Activated CD4-positive, alpha-beta T cell treated with anti-CD3 and anti-CD28 coated beads for 24 hours (primary cell): ENCODE results near the gene PLCXD1.
"Not testable (repeated sequence)": the region's sequence is repeated elsewhere in the genome, so short reads cannot be mapped to it uniquely, and the experiment has no call there.

Source experiments
- DNase-seq, 2 donors: peaks; one replicate each; pipeline ENCODE4 v3.0.0-alpha.2; 2020; ENCODE audit warnings: low read depth in 2 of 2

PLCXD1 gene

GRCh38 chrX:316351-317325, 35.5 kb downstream of the PLCXD1 start:
- no peak for DNase-seq

DNA sequence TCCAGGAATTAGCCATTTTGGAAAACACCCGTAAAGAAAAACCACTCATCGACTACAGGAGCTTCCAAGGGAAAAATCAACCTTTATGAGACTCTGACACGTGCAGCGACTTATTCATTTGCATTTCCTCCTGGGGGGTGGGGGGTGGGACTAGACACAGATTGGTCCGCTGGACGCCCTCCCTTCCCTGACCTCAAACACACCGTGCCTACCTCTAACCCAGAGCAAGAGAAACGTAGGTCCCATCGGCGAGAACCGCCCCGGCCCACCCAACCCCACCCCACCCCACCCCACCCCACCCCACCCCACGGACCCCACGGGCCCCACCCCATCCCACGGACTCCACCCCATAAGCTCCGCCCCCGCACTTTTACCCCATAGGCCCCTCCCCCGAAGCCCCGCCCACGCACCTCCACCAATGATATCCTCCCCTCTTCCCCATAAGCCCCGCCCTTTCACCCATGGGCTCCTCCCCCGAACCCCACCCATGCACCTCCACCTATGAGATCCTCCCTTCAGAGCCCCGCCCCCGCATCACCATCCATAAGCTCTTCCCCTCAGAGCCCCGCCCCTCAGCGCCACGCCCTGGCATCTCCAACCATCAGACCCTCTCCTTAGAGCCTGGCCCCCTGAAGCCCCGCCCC, 36.4 kb downstream of the PLCXD1 start:
- no peak for DNase-seq

GRCh38 chrX:318068-318738, 37.0 kb downstream of the PLCXD1 start:
- DNase-seq: peak; percentile 95 to 98

DNA sequence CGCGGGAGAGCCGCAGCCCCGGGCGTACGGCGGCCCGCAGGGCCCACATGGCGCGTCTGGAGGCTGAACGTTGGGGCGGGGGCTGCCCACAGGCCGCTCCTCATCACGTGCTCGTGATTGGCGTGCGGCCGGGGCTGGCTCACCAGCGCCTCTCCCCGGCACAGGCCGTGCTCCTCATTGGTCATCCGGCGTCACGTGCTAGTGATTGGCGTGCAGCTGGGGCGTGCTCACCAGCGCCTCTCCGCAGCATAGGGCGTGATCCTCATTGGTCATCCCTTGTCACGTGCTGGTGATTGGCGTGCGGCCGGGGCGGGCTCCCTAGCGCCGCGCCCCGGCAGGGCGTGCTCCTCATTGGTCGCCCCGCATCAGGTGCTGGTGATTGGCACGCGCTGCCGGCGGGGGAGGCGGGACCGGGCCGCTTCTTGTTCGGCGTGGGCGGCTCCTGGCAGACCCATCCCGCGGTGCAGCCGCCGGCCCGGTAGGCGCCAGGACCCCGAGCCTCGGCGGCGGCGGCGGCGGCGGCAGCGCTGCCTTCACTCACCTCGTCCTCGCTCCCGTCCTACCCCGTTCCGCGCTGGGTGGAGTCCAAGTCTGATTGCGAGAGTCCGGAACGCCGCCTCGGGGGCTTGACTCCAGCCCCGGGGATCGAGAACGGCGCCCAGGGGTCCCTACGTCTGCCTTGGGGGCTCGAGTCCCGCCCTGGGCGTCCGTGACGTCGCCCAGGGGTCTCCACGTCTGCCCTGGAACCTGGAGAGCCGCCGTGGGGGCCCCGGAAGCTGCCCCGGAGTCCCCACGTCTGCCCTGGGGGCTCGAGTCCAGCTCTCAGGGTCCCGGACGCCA, 37.8 kb downstream of the PLCXD1 start, which contains the start of gene GTPBP6:
TSS of gene GTPBP6 (minus strand) at position 58 of the 840 bp plus-strand sequence. CDS start at position 49, 9 bp downstream.
- peak; percentile 95 to 96 for DNase-seq

DNA sequence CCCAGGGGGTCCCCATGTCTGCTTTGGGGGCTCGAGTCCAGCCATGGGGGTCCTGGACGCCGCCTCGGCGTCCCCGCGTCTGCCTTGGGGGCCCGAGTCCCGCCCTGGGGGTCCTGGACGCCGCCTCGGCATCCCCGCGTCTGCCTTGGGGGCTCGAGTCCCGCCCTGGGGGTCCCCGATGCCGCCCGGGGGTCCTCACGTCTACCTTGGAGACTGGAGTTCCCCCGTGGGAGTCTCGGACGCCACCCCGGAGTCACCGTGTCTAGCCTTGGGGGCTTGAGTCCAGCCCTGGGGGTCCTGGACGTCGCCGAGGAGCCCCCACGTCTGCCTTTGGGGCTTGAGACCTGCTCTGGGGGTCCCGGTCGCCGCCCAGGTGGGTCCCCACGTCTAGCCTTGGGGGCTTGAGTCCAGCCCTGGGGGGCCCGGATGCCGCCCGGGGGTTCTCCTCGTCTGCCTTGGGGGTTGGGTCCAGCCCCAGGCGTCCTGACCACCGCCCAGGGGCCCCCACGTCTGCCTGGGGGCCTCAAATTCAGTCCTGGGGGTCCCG, 38.5 kb downstream of the PLCXD1 start:
- DNase-seq: no peak

GRCh38 chrX:320126-320783, 39.1 kb downstream of the PLCXD1 start:
- no peak for DNase-seq

DNA sequence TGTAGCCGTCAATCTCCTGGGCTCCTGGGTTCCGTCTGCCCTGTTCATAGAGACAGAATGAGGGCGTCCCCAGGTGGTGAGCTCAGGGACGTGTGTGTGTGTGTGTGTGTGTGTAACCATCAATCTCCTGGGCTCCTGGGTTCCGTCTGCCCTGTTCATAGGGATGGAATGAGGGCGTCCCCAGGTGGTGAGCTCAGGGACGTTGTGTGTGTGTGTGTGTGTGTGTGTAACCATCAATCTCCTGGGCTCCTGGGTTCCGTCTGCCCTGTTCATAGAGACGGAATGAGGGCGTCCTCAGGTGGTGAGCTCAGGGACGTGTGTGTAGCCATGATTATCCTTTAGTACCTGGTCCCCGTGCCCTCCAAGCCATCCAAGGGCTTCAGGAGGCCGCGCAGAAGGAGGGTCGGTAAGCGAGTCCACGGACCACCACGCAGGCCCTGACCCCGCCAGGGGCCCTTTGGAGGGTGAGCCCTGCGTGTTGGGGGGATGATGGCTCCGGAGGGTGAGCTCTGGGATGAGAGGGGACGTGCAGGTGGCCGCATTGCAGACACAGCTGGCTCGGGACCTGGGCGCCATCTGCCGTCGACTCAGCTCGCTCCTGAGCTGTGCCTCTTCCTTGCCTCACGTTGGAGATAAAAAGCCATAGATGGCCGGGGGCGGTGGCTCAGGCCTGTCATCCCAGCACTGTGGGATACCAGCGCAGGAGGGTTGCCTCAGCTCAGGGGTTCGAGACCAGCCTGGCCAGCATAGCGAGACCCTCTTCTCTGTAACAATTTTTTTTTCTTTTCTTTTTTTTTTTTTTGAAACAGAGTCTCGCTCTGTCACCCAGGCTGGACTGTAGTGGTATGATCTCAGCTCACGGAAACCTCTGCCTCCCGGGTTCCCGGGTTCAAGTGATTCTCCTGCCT, 42.8 kb downstream of the PLCXD1 start:
- DNase-seq: no peak

- DNase-seq: not testable (repeated sequence)
These were observed 43.5 kb downstream of the PLCXD1 start for GRCh38 chrX:324664-325063.

DNA sequence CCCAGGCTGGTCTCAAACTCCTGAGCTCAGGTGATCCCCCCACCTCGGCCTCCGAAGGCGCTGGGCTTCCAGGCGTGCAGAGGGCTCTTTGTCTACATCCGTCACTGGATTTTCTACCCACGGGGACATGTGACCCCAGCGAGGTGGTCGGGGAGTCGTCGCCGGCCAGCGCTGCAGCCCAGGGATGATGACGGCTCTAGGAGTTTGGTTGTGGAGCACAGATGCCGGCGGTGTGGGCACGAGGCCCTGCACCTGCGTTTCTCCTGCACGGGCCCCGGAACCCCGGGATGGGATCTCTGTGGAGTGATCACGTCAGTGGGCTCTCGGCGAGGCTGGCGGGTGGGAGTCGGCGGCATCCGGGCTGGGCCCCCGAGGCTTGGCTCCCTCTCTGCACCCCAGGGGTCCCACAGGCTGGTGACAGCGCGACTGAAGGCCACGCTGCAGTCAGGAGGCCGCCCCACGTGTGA, 46.5 kb downstream of the PLCXD1 start:
- DNase-seq: no peak

GRCh38 chrX:329291-329910, 48.2 kb downstream of the PLCXD1 start:
- no peak for DNase-seq

DNA sequence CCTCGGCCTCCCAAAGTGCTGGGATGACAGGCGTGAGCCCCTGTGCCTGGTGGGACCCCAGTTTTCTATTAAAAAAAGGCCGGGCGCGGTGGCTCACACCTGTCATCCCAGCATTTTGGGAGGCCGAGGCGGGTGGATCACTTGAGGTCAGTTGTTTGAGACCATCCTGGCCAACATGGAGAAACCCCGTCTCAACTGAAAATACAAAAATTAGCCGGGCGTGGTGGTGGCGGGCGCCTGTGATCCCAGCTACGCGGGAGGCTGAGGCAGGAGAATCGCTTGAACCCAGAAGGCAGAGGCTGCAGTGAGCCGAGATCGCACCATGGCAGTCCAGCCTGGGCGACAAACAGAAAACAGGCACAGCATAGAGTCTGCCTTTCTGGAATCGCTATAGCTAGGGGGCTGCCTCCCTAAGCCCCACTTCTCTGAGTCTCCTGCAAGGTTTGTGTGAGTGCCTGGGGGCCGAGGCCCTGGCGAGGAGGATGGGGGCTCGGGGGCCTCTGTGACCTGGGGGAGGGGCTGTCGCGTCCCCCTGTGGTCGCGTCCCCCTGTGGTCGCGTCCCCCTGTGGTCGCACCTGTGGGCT, 49.1 kb downstream of the PLCXD1 start:
- not testable (repeated sequence) for DNase-seq

- no peak for DNase-seq
These were observed 49.6 kb downstream of the PLCXD1 start for GRCh38 chrX:330726-331150.

DNA sequence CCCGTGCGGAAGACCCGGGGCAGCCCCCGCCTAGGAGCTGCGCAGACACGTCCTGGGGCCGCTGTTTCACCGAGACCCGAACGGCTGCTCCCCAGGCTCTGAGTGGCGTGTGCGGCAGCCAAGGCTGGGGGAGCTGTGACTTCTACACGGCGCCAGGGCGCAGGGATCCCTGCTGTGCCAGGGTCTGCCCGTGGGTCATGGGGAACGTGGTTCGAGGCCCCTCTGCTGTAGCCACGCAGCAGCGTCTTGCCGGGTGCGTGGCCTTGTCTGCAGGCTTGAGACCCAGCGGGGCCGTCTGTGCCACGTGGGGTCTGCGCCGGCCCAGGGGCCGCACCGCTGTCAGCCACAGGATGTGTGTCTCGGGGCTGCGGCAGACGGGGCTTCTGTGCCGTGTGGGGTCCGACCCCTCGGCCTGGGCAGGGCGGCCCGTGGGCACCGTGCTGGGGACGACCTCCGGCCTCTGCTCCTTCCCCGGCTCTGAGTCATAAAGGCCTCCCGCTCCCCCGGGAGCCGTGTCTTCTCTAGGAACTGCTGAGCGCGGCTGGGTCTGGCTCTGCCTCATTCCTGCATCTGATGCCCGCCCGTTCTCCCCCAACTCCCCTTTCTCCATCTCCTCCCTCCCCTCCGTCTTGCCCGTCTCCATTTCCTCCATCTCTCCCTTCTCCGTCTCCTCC, 50.1 kb downstream of the PLCXD1 start:
- no peak for DNase-seq

DNA sequence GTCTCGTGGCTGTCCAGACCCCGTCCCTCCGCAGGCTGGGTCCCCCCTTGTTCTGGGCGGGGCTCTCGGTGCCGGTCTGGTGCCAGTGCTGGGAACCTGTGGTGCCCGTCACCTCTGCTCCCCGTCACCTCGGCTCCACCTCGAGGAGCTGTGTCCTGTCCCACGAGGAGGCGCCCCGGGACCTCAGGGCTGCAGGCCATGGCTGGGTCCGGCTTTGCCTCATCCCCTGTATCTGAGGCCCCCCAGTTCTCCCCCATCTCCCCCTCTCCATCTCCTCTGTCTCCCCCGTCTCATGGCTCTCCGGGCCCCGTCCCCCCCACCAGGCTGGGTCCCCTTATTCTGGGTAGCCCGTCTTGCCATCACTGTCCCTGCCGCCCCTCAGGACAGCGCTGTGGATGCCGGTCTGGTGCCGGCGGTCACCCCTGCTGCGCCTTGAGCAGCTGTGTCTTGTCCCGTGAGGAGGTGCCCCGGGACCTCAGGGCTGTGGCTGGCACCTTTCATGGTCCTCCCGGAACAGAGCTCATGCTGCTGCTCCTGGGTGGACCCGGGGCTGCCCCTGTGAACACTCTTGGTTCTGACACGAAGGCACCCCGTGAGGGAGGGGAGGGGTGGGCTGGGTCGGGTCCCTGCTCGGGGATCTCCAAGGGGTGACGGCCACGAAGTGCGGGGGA, 50.8 kb downstream of the PLCXD1 start:
- DNase-seq: no peak

GRCh38 chrX:332496-332860, 51.3 kb downstream of the PLCXD1 start:
- no peak for DNase-seq

DNA sequence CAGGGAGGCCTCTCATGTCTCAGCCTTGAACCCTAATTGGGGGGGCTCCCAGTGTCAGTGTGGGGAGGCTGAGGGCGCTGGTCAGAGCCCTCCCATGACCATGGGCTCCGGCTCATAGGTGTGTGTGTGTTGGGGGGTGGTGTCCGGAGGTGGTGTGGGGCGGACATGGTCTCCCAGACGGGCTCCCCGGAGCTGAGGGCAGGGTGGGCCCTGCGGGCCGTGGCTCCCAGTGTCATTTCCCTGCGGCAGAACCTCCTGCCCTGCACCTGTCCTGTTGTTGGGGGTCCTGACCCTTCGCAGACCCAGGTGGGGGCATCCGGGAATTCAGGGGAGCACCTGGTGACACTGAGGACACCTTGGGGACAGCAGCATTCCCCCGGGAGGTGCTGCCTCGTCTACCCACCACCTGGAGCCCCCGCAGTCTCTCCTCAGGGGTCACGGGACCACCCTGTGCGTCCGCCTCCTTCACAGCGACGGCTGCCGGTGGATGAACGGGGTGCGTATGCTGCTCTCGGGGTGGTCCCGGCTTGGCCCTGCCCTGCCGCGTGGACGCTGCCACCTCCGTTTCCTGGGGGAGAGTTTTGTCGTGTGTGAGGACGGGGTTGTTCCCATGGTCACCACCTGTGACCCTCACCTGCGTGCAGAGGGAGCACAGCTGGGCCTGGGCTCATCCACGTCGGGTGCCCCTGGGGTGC, 51.9 kb downstream of the PLCXD1 start:
- DNase-seq: no peak
